Measurements from ENCODE around the gene PTGDR2. TPM values are rescaled to one million over a fixed set of nuclear protein-coding genes. Genes with fewer than 3 reads are reported as not detected.

PTGDR2 gene
- total and polyA plus RNA-seq, 9 of the 15 experiments (the other 6 are each of a cell fraction or from before 2014, with no cell fraction given): 0.51 to 2.6 (median 1.6) TPM

DNA sequence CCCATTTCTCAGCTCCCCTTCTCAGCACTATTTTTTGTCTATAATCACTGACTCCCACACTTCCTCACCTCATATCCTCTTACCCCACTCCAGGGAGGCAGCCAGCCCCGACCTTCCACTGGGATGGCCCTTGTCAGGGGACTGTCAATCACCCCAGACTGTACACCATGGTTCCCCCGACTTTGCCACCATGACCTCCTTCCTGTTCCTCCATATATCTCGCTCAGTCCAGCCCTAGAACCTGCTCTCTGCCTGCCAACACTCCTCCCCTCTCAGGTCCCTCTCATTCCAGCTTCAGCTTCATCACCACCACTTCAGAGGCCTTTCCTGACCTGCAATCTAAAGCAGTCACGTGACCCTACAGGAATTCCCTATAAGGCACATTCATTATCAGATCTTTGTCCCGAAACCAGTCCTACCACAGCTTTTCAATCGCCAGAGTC, 34.1 kb upstream of the PTGDR2 start (continued):
- TF ChIP-seq, protein P1, sequence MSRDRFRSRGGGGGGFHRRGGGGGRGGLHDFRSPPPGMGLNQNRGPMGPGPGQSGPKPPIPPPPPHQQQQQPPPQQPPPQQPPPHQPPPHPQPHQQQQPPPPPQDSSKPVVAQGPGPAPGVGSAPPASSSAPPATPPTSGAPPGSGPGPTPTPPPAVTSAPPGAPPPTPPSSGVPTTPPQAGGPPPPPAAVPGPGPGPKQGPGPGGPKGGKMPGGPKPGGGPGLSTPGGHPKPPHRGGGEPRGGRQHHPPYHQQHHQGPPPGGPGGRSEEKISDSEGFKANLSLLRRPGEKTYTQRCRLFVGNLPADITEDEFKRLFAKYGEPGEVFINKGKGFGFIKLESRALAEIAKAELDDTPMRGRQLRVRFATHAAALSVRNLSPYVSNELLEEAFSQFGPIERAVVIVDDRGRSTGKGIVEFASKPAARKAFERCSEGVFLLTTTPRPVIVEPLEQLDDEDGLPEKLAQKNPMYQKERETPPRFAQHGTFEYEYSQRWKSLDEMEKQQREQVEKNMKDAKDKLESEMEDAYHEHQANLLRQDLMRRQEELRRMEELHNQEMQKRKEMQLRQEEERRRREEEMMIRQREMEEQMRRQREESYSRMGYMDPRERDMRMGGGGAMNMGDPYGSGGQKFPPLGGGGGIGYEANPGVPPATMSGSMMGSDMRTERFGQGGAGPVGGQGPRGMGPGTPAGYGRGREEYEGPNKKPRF (IDR thresholded peaks at IDR 0.05; ENCODE audit: low read depth, low read length): no peak
- TF ChIP-seq ILK (tag; IDR thresholded peaks at IDR 0.05; ENCODE audit: borderline replicate concordance, low read depth) (no peak), CCNT2 (IDR thresholded peaks at IDR 0.05; ENCODE audit: borderline replicate concordance, extremely low read depth, insufficient read length, low read depth, low read length) (no peak), HEY1 (CRISPR knock-in tag; IDR thresholded peaks at IDR 0.05; ENCODE audit: borderline replicate concordance) (no peak), ZNF316 (IDR thresholded peaks at IDR 0.05) (no peak), CHD1 (IDR thresholded peaks at IDR 0.05; ENCODE audit: low read length) (no peak), SRSF7 (optimal IDR thresholded peaks at IDR 0.05; ENCODE audit: low read depth, low read length) (no peak), NFXL1 (CRISPR knock-in tag; IDR thresholded peaks at IDR 0.05) (no peak), KLF16 (IDR thresholded peaks at IDR 0.05) (no peak), SIRT6 (IDR thresholded peaks at IDR 0.05; ENCODE audit: low read depth, low read length) (no peak), ZBTB8A (IDR thresholded peaks at IDR 0.05; ENCODE audit: partially characterized antibody) (no peak), KLF1 (tag; IDR thresholded peaks at IDR 0.05) (no peak), ZNF507 (tag; conservative IDR thresholded peaks at IDR 0.05) (no peak), ETS2 (tag; IDR thresholded peaks at IDR 0.05; ENCODE audit: borderline replicate concordance, poor library complexity, severe bottlenecking) (no peak), SREBF1 (IDR thresholded peaks at IDR 0.05; ENCODE audit: borderline replicate concordance, low read depth, low read length) (no peak), ZNF830 (CRISPR knock-in tag; IDR thresholded peaks at IDR 0.05) (no peak), FOXJ3 (CRISPR knock-in tag; IDR thresholded peaks at IDR 0.05) (no peak), GATAD2A (IDR thresholded peaks at IDR 0.05) (no peak), ZNF408 (CRISPR knock-in tag; IDR thresholded peaks at IDR 0.05; ENCODE audit: low read depth) (no peak), TBL1XR1 (IDR thresholded peaks at IDR 0.05; ENCODE audit: low read length in 2 of 2) (no peak)
- TF ChIP-seq, protein P2, sequence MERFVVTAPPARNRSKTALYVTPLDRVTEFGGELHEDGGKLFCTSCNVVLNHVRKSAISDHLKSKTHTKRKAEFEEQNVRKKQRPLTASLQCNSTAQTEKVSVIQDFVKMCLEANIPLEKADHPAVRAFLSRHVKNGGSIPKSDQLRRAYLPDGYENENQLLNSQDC (CRISPR knock-in tag; IDR thresholded peaks at IDR 0.05): no peak
- TF ChIP-seq, protein P3, sequence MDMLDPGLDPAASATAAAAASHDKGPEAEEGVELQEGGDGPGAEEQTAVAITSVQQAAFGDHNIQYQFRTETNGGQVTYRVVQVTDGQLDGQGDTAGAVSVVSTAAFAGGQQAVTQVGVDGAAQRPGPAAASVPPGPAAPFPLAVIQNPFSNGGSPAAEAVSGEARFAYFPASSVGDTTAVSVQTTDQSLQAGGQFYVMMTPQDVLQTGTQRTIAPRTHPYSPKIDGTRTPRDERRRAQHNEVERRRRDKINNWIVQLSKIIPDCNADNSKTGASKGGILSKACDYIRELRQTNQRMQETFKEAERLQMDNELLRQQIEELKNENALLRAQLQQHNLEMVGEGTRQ (CRISPR knock-in tag; IDR thresholded peaks at IDR 0.05): peak; percentile 78
- TF ChIP-seq, protein P4, sequence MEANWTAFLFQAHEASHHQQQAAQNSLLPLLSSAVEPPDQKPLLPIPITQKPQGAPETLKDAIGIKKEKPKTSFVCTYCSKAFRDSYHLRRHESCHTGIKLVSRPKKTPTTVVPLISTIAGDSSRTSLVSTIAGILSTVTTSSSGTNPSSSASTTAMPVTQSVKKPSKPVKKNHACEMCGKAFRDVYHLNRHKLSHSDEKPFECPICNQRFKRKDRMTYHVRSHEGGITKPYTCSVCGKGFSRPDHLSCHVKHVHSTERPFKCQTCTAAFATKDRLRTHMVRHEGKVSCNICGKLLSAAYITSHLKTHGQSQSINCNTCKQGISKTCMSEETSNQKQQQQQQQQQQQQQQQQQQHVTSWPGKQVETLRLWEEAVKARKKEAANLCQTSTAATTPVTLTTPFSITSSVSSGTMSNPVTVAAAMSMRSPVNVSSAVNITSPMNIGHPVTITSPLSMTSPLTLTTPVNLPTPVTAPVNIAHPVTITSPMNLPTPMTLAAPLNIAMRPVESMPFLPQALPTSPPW (CRISPR knock-in tag; IDR thresholded peaks at IDR 0.05): no peak
- TF ChIP-seq, protein P5, sequence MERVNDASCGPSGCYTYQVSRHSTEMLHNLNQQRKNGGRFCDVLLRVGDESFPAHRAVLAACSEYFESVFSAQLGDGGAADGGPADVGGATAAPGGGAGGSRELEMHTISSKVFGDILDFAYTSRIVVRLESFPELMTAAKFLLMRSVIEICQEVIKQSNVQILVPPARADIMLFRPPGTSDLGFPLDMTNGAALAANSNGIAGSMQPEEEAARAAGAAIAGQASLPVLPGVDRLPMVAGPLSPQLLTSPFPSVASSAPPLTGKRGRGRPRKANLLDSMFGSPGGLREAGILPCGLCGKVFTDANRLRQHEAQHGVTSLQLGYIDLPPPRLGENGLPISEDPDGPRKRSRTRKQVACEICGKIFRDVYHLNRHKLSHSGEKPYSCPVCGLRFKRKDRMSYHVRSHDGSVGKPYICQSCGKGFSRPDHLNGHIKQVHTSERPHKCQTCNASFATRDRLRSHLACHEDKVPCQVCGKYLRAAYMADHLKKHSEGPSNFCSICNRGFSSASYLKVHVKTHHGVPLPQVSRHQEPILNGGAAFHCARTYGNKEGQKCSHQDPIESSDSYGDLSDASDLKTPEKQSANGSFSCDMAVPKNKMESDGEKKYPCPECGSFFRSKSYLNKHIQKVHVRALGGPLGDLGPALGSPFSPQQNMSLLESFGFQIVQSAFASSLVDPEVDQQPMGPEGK (CRISPR knock-in tag; IDR thresholded peaks at IDR 0.05; ENCODE audit: borderline replicate concordance): no peak

Measured in K562 (cell line).